ENCODE data around the gene ELL2.

DNA sequence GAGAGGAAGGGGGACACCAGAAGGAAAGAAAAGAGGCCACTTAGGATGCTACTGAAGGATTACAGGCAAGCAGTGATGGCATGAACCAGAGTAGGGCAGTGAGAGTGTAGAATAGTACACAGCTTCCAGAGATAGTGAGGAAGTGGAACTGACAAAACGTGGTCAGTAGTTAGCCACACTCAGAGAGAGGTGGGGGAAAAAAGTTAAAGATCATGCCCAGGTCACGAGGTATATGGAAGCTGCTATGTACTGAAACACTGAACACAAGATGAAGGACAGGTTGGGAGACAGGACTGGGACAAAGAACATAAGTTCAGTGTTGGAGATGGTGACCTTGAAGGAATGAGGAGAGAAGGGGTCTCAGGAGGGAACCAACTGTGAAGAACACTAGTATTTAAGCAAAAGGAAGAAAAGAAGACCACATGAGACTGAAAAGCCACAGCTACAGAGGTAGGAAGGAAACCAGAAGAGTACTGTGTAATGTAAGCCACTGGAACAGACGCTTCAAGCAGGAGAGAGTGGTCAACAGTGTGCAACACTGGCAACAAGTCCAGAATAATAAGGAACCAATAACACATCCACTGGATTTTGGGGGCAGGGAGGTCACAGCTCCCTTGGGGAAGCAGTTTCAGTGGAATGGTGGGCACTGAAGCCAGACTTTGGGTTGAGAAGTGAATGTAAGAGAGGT lies 45.5 kb downstream of the ELL2 start:
- no peak for TF ChIP-seq POLR2AphosphoS5 (IDR thresholded peaks at IDR 0.05; ENCODE audit: borderline replicate concordance, low read depth, low read length)
- TF ChIP-seq EZH2 (IDR thresholded peaks at IDR 0.05) = no peak
- TF ChIP-seq FOXP2 (optimal IDR thresholded peaks at IDR 0.05; ENCODE audit: control extremely low read depth, extremely low read length, insufficient read depth) = no peak
